GM19351 (cell line): ENCODE measurements around the gene POU2F3.

Source experiments
- ATAC-seq: cut with Tn5 transposase; IDR thresholded peaks from one replicate; pipeline ENCODE4 v1.9.1; 2021; ENCODE audit warnings: mild to moderate bottlenecking, moderate library complexity; ENCODE audit not compliant: unreplicated experiment

POU2F3 gene

GRCh38 chr11:120224972-120225909 is 14.7 kb upstream of the POU2F3 start:
- ATAC-seq, result no peak

DNA sequence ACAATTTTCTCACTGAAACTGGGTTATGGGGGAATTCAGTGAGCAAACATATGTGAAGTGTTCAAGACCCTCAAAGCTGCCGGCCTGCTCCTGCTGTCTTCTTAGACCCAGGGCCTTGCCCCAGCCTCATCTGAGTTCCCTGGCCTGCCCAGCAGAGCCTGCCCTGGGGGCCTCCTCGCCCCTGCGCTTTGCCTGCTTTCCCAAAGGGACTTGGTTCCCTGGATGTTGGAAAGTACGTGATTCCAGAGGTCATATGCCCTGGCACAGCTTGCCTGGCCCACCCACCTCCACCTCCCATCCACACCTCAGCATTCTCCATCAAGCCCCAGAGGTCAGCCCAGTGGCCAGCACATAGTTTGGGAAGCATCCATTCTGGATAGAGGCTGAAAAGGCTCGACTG is 13.7 kb upstream of the POU2F3 start:
- ATAC-seq, result no peak

- no peak for ATAC-seq
Measured at GRCh38 chr11:120226714-120227113, 13.2 kb upstream of the POU2F3 start.

GRCh38 chr11:120227228-120227852 is 12.6 kb upstream of the POU2F3 start:
- no peak for ATAC-seq

GRCh38 chr11:120228794-120229384 is 11.1 kb upstream of the POU2F3 start:
- no peak for ATAC-seq

DNA sequence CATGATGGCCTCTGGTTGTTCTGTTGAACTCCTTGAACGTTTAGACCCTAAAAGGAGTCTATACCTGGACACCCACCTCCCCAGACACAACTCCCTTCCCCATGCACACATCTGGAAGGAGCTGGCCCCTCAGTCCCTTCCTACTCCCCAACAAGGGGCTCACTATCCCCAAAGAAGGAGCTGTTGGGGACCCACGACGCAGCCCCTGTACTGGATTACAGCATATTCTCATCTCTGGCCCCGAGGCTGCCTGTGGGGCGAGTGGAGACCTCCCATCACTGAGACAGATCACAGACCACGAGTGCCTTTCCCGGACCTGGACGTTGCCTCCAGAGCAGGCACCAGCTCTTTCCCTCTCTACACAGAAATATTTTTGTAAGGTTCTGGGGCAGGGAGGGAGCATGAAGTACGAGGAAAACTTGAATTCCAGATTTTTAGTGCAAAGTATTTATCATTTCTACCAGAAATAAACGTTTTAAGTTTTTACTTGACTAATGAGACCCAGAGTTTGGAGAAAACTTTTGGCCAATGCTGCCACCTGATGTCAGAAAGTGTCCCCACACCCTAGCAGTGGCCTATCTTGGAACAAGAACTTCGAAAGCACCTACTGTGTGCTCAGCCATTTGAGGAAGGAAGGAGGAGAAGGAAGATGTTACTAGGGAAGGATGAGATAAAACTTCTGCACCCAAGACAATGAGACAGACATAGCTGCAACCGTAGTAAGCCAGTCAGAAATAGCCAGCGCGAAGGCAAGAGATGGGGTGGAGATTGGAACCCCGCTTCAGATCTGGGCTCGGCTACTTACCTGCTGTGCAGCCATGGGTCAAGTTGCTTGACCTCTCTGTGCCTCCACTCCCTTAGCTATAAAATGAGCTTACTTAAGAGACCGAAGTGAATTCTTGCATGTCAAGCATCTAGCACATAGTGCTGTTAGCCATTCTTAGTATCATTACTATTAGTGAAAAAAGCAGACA is 10.2 kb upstream of the POU2F3 start:
- ATAC-seq, result no peak

- ATAC-seq, result no peak
Measured at GRCh38 chr11:120230433-120231071, 9.4 kb upstream of the POU2F3 start.

DNA sequence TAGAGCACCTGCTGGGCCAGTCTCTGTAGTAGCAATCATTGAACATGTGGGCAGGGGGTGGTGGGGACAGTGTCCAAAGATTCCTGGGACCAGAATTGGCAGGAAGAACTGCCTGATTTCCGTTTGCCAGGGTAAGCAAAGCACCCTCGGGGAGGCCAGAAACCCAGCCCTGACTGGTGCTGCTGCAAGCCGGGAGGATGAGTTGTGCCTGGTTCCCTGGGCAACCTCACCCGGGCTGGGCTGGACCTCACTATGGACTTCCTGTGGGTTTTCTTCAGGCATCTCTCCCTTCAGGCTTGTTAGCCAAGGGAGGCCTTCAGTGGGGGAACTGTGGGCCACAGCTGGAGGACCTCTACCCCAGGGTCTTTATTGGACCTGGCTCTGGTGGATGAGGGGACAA is 8.0 kb upstream of the POU2F3 start:
- no peak for ATAC-seq

- ATAC-seq, result no peak
Measured at GRCh38 chr11:120233207-120233803, 6.6 kb upstream of the POU2F3 start.

DNA sequence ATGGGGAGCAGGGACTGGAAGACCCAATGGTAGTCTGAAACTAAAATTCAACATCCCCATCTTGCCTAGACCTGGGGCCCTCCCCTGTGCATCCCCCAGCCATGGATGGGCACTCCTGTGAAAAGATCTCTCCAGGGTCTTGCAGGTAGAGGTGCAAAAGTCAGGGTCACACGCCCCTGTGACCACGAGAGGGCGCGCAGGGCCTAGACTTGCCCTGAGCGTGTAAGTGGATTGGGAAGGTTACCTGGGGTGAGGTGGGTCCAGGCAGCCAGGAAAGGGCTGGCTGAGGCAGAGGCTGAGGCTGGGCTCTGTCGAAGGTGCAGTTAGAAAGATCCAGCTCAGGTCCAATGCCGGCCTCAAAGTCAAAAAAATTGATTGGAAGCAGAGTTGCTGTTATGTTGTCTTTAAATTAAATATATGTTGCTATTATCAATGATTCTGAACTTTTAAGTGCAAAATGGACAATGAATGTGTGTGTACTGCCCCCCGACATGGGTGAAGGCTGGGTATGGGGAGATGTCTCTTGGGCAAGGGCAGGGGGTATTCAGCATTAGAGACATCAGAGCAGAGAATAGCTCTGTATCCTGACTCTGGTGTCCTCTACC is 4.8 kb upstream of the POU2F3 start:
- peak; percentile 54 for ATAC-seq

- no peak for ATAC-seq
Measured at GRCh38 chr11:120236169-120237107, 3.5 kb upstream of the POU2F3 start.

GRCh38 chr11:120238968-120239620 is 846 bp upstream of the POU2F3 start:
- ATAC-seq, result no peak

GRCh38 chr11:120240866-120241265 is 926 bp downstream of the POU2F3 start:
- no peak for ATAC-seq

DNA sequence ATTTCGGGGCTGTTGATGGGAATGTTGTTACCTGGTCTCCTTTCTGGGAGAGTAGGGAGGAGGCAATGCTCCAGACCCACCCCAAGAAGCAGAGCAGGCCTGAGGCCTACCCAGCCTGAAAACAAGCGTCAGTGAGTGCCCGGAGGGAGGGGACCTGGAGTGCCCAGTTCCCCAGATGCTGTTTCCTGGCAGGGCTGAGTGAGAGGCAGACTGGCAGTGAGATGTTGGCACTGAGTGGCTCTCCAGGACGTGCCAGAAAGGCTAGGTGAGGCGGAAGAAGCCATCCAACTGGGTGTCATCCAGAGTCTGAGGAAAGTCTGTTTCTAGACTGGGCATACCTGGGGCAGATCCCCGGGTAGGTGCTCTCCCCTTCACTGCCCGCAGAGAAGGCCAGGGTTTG is 1.3 kb downstream of the POU2F3 start:
- ATAC-seq, result no peak

DNA sequence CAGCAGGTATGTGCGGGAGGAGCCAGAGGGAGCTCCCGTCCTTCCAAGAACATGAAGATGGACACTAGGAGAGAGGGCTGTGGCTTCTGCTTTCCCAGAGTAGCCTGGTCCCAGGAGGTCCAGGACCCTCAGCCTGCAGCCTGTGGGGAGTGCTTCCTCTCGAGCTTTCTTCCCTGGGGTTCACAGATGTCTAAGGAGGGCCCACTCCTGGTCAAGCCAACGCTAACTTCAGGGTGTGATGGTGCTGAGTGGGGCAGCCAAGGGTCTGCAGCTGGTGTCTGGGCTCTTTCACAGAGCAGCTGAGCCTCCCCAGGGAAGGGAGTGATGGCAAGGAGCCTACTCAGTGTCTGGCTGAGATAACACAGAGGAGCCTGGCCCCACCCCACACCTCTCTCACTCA is 3.3 kb downstream of the POU2F3 start:
- no peak for ATAC-seq

- no peak for ATAC-seq
Measured at GRCh38 chr11:120244476-120245365, 4.8 kb downstream of the POU2F3 start.

DNA sequence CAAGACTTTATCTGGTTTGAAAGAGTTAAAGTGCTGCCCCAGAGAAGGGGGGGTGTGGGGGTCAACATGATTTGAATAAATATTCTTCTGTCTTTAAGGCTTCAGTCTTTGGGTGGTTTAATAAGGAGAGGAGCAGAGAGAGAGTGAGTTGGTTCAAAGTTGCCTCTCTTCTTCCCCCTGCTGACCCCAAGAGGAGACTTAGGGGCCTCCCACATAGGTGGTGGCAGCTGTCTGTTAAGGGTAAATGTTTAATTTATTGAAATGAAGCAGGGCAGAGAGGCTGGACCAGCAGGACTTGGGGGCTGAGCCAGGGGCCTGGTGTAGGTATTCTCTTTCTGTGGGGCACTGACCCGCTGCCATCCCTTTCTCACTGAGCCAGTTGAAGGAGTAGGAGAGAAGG is 5.5 kb downstream of the POU2F3 start:
- ATAC-seq, result no peak
